ENCODE data around the gene RANBP1. TPM values are rescaled to one million over a fixed set of nuclear protein-coding genes. Genes with fewer than 3 reads are reported as not detected.

The RANBP1 gene
- polyA plus RNA-seq, 1 donor (not counting 4 experiments of a cell fraction or from before 2014, with no cell fraction given): 193 TPM

- Histone ChIP-seq H2AFZ (ENCODE audit: control insufficient read depth, low read length) (no peak overlapping the region), H3K36me3 (ENCODE audit: control insufficient read depth in 2 of 2, extremely low read depth in 1 of 2, insufficient read depth in 2 of 2, low read length in 2 of 2) (peaks cover 32 to 36% of the 10 kb centered on the region in 2 experiments), H3K79me2 (ENCODE audit: control insufficient read depth, insufficient read depth, low read length) (peaks cover 45% of the 10 kb centered on the region), H3K9me1 (ENCODE audit: control insufficient read depth, extremely low read depth, insufficient read depth, low read length) (no peaks in the 10 kb centered on the region), H3K27me3 (ENCODE audit: control insufficient read depth, extremely low read depth, insufficient read depth, low read length) (no peaks in the 10 kb centered on the region), H3K4me1 (ENCODE audit: control insufficient read depth, extremely low read depth, insufficient read depth, low read length) (peaks cover 12% of the 10 kb centered on the region), H3K9me3 (ENCODE audit: control insufficient read depth, low read depth, low read length) (no peaks in the 10 kb centered on the region), H3K4me2 (ENCODE audit: control insufficient read depth, extremely low read depth, insufficient read depth, low read depth, low read length) (no peak overlapping the region), H3K4me3 (ENCODE audit: control insufficient read depth in 2 of 3, extremely low read depth in 1 of 3, insufficient read depth in 2 of 3, low read depth in 1 of 3, low read length in 3 of 3) (no peak overlapping the region), H3K9ac (ENCODE audit: control insufficient read depth, extremely low read depth, insufficient read depth, low read length) (no peak overlapping the region), H3K27ac (ENCODE audit: control insufficient read depth, insufficient read depth, low read length) (no peak overlapping the region), H4K20me1 (ENCODE audit: control insufficient read depth, extremely low read depth, insufficient read depth, low read length) (no peaks in the 10 kb centered on the region)
- no peak for DNase-seq (ENCODE audit: low read depth, low spot score)
- FAIRE-seq: no peak
- TF ChIP-seq, protein P1, sequence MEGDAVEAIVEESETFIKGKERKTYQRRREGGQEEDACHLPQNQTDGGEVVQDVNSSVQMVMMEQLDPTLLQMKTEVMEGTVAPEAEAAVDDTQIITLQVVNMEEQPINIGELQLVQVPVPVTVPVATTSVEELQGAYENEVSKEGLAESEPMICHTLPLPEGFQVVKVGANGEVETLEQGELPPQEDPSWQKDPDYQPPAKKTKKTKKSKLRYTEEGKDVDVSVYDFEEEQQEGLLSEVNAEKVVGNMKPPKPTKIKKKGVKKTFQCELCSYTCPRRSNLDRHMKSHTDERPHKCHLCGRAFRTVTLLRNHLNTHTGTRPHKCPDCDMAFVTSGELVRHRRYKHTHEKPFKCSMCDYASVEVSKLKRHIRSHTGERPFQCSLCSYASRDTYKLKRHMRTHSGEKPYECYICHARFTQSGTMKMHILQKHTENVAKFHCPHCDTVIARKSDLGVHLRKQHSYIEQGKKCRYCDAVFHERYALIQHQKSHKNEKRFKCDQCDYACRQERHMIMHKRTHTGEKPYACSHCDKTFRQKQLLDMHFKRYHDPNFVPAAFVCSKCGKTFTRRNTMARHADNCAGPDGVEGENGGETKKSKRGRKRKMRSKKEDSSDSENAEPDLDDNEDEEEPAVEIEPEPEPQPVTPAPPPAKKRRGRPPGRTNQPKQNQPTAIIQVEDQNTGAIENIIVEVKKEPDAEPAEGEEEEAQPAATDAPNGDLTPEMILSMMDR (optimal IDR thresholded peaks at IDR 0.05 in 1 of 3, IDR thresholded peaks at IDR 0.05 in 1 of 3, conservative IDR thresholded peaks at IDR 0.05 in 1 of 3; ENCODE audit: extremely low read depth in 1 of 3, insufficient read depth in 2 of 3, low read length in 3 of 3): no peak
- no peak for TF ChIP-seq EZH2 (IDR thresholded peaks at IDR 0.05; ENCODE audit: low read length)
- dilution Hi-C loops (cut with MboI; ENCODE audit: extremely low pct_ligation_motif_present, low sequenced_read_pairs): no loop called here
Measured at GRCh38 chr22:20113551-20114310, 2.2 kb upstream of the RANBP1 start.

- H3K9me1 ChIP-seq (ENCODE audit: control insufficient read depth, extremely low read depth, insufficient read depth, low read length): no peaks in the 10 kb centered on the region
- peaks cover 29 to 39% of the 10 kb centered on the region in 2 experiments for H3K36me3 ChIP-seq (ENCODE audit: control insufficient read depth in 2 of 2, extremely low read depth in 1 of 2, insufficient read depth in 2 of 2, low read length in 2 of 2)
- no peak overlapping the region for H3K4me3 ChIP-seq (ENCODE audit: control insufficient read depth in 2 of 3, extremely low read depth in 1 of 3, insufficient read depth in 2 of 3, low read depth in 1 of 3, low read length in 3 of 3)
- H2AFZ ChIP-seq (ENCODE audit: control insufficient read depth, low read length): no peak overlapping the region
- DNase-seq (ENCODE audit: low read depth, low spot score) (no peak), FAIRE-seq (no peak)
- no peaks in the 10 kb centered on the region for H3K9me3 ChIP-seq (ENCODE audit: control insufficient read depth, low read depth, low read length)
- TF ChIP-seq, protein P1 (optimal IDR thresholded peaks at IDR 0.05 in 1 of 3, IDR thresholded peaks at IDR 0.05 in 1 of 3, conservative IDR thresholded peaks at IDR 0.05 in 1 of 3; ENCODE audit: extremely low read depth in 1 of 3, insufficient read depth in 2 of 3, low read length in 3 of 3): no peak
- no peak overlapping the region for H3K4me2 ChIP-seq (ENCODE audit: control insufficient read depth, extremely low read depth, insufficient read depth, low read depth, low read length)
- H3K27me3 ChIP-seq (ENCODE audit: control insufficient read depth, extremely low read depth, insufficient read depth, low read length): no peaks in the 10 kb centered on the region
- no peak overlapping the region for H3K27ac ChIP-seq (ENCODE audit: control insufficient read depth, insufficient read depth, low read length)
- dilution Hi-C loops (cut with MboI; ENCODE audit: extremely low pct_ligation_motif_present, low sequenced_read_pairs): no loop called here
- peaks cover 55% of the 10 kb centered on the region for H3K79me2 ChIP-seq (ENCODE audit: control insufficient read depth, insufficient read depth, low read length)
- H4K20me1 ChIP-seq (ENCODE audit: control insufficient read depth, extremely low read depth, insufficient read depth, low read length): no peaks in the 10 kb centered on the region
- H3K9ac ChIP-seq (ENCODE audit: control insufficient read depth, extremely low read depth, insufficient read depth, low read length): no peak overlapping the region
- peaks cover 16% of the 10 kb centered on the region for H3K4me1 ChIP-seq (ENCODE audit: control insufficient read depth, extremely low read depth, insufficient read depth, low read length)
Measured at GRCh38 chr22:20114506-20115475, 1.1 kb upstream of the RANBP1 start.

Data from keratinocyte (primary cell).